Right lobe of liver (tissue), 6 donors: Measurements from ENCODE around the gene TIA1. TPM values are rescaled to one million over a fixed set of nuclear protein-coding genes. Genes with fewer than 3 reads are reported as not detected.

Source experiments
- ATAC-seq, 4 donors: fragments of 200-7000 bp; cut with Tn5 transposase; one replicate each; pipeline ENCODE4 v1.9.1; 2020; ENCODE audit warnings: mild to moderate bottlenecking in 4 of 4, moderate library complexity in 4 of 4
- DNase-seq, 3 donors: peaks; one replicate each; pipeline ENCODE4 v3.0.0-alpha.2; 2020
- H3K27ac ChIP-seq, 3 donors: fragments of 200-600 bp; one replicate each; pipeline ENCODE4 v1.8.0; 2022
- H3K27me3 ChIP-seq, 2 donors: fragments of 200-600 bp; one replicate each; pipeline ENCODE4 v1.8.0; 2022
- H3K36me3 ChIP-seq, 4 donors: fragments of 200-600 bp; sonication (generic) in 1 of 4; one replicate each; pipeline versions ENCODE4 v1.5.1 to v1.8.0; 2017 to 2022; ENCODE audit warnings: control low read depth in 1 of 4
- H3K4me1 ChIP-seq, 4 donors: fragments of 200-600 bp; sonication (generic) in 1 of 4; one replicate each; pipeline versions ENCODE4 v1.5.1 to v1.8.0; 2017 to 2022; ENCODE audit warnings: control low read depth in 1 of 4
- H3K4me3 ChIP-seq, 3 donors: fragments of 200-600 bp; one replicate each; pipeline ENCODE4 v1.8.0; 2022
- H3K9me3 ChIP-seq, 4 donors: fragments of 200-600 bp; sonication (generic) in 1 of 4; one replicate each; pipeline versions ENCODE4 v1.5.1 to v1.8.0; 2017 to 2022; ENCODE audit warnings: control low read depth in 1 of 4
- CTCF ChIP-seq, 4 donors: fragments of 200-600 bp in 3 of 4; fragments of 450-650 bp in 1 of 4; IDR thresholded peaks; one replicate each; pipeline versions ENCODE4 v1.5.1 to v1.8.0; 2016 to 2022; ENCODE audit warnings: antibody characterized with exemption in 4 of 4, mild to moderate bottlenecking in 2 of 4
- POLR2A ChIP-seq: fragments of 450-650 bp; IDR thresholded peaks from one replicate; pipeline ENCODE4 v1.6.1; 2017; ENCODE audit warnings: antibody characterized with exemption, mild to moderate bottlenecking
- WGBS: methylation state at CpG from one replicate; pipeline ENCODE4 v1.1.6; 2018; ENCODE audit warnings: low coverage, low lambda C conversion rate; ENCODE audit not compliant: insufficient coverage; ENCODE audit errors: missing lambda C conversion rate; 5-methylcytosine and 5-hydroxymethylcytosine counted together
- intact Hi-C, 2 donors: fragments of 100-400 bp; cut with DNase I; formaldehyde crosslinking; loops; one replicate each; pipeline versions ENCODE4 v1.11.2 to v1.14.1; 2022
- total RNA-seq, 6 experiments: library from RNA; depleted of rRNA in 2 of 6; stranded (reverse); fragments of >200 nt in 2 of 6; fragmentation: NEBNext Ultra II Directional in 3 of 6; extraction: Animal tissue kit (Norgen Biotek cat#: 25700) in 3 of 6; gene quantifications; one replicate each; pipeline versions ENCODE4 v1.1.0 to v1.2.4, GENCODE V29; 2016 to 2023
- donor health status: DM: no; HTN: yes; CAD: no.
- donor health status: DM: no; HTN: no; CAD: no.
- donor health status: DM: no; HTN: no; CAD: no.
- donor health status: DM: no; HTN: yes; CAD: no.
- donor health status: DM: no; HTN: yes; CAD: no.

The TIA1 gene
- total RNA-seq, 6 experiments from 2014 or later = 27.5 to 44.2 (median 35.8) TPM

- H3K27me3 ChIP-seq = no peaks in the 10 kb centered on the region
- ATAC-seq = no peak
- H3K4me3 ChIP-seq = no peak overlapping the region
- H3K4me1 ChIP-seq = peaks cover 0 to 25% (median 3%) of the 10 kb centered on the region in 4 donors
- intact Hi-C loops = no loop called here
- H3K27ac ChIP-seq = no peak overlapping the region
- no peaks in the 10 kb centered on the region for H3K36me3 ChIP-seq
- DNase-seq = no peak
- no peak for TF ChIP-seq CTCF (IDR thresholded peaks at IDR 0.05)
- no peak for TF ChIP-seq POLR2A
- WGBS = 79% methylated on average over 4 of the region's 6 CpGs
- H3K9me3 ChIP-seq = no peaks in the 10 kb centered on the region
Measured at GRCh38 chr2:70201831-70202230, 46.6 kb downstream of the TIA1 start.

DNA sequence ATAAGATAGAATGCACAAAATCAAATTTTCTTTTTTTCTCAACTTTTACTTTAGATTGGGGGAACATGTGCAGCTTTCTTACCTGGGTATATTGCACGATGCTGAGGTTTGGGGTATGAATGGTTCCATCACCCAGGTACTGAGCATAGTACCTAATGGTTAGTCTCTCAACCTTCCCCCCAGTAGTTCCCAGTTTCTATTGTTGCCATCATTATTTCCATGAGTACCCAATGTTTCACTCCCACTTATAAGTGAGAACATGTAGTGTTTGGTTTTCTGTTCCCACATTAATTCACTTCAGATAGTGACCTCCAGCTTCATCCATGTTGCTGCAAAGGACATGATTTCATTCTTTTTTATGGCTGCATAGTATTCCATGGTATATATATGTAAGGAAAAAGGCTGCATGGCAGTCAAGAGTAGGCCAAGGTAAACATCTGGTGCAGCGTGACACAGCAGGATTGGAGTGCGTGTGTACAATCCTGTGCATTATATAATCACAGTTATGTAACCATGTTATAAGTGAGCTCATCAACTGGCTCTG, 47.1 kb downstream of the TIA1 start:
- intact Hi-C loops = no loop called here
- DNase-seq (no peak), ATAC-seq (no peak)
- H3K4me1 ChIP-seq = peaks cover 0 to 25% (median 3%) of the 10 kb centered on the region in 4 donors
- 80% methylated on average over 3 of the region's 3 CpGs for WGBS
- no peak overlapping the region for H3K4me3 ChIP-seq
- H3K27ac ChIP-seq = no peak overlapping the region
- H3K27me3 ChIP-seq = no peaks in the 10 kb centered on the region
- H3K9me3 ChIP-seq = no peaks in the 10 kb centered on the region
- TF ChIP-seq POLR2A (no peak), CTCF (IDR thresholded peaks at IDR 0.05) (no peak)
- H3K36me3 ChIP-seq = no peaks in the 10 kb centered on the region

DNA sequence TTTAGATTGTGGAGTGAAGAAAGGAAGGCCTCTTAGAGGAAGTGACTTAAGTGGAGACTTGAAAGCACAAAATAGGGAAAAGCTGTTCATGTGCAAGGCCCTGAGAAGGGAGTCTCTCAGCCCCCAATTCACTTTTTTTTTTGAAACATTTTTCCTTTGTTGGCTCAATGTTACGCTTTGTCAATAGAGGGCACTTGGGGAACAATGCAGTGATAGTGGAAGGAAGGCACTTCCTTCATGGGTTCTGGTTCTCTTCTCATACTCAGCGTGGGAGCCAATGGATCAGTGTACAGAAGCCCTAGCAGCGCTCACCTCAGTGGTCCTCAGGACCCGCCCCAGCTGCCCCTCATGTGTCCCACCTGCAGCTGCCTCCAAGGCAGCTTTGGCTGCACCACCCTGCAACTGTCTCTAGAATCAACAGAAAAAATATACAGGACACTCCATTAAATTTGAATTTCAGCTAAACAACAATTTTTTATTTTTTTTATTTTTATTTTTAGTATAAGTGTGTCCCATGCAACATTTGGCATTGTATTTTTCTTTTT, 49.0 kb downstream of the TIA1 start:
- ATAC-seq = no peak
- H3K9me3 ChIP-seq = no peaks in the 10 kb centered on the region
- H3K27ac ChIP-seq = no peak overlapping the region
- H3K4me3 ChIP-seq = no peak overlapping the region
- no peaks in the 10 kb centered on the region for H3K27me3 ChIP-seq
- 71% methylated on average over 4 of the region's 4 CpGs for WGBS
- intact Hi-C loops = no loop called here
- no peak for DNase-seq
- H3K36me3 ChIP-seq = no peaks in the 10 kb centered on the region
- TF ChIP-seq POLR2A (no peak), CTCF (IDR thresholded peaks at IDR 0.05) (no peak)
- peaks cover 0 to 20% (median 3%) of the 10 kb centered on the region in 4 donors for H3K4me1 ChIP-seq

GRCh38 chr2:70192516-70192915, 55.9 kb downstream of the TIA1 start:
- no peak for ATAC-seq
- no peak overlapping the region for H3K27ac ChIP-seq
- intact Hi-C loops = no loop called here
- TF ChIP-seq POLR2A = no peak
- TF ChIP-seq CTCF (IDR thresholded peaks at IDR 0.05) = no peak
- no peaks in the 10 kb centered on the region for H3K36me3 ChIP-seq
- no peaks in the 10 kb centered on the region for H3K9me3 ChIP-seq
- WGBS = 90% methylated on average over 5 of the region's 5 CpGs
- no peaks in the 10 kb centered on the region for H3K27me3 ChIP-seq
- peaks cover 0 to 13% (median 3%) of the 10 kb centered on the region in 4 donors for H3K4me1 ChIP-seq
- H3K4me3 ChIP-seq = no peak overlapping the region
- DNase-seq = no peak
